ENCODE data around the gene PTPN22. TPM values are rescaled to one million over a fixed set of nuclear protein-coding genes. Genes with fewer than 3 reads are reported as not detected.

Gene PTPN22
- polyA plus RNA-seq, 1 donor (not counting 4 experiments of a cell fraction or from before 2014, with no cell fraction given), result 0.39 TPM

- H3K9me1 ChIP-seq (ENCODE audit: control insufficient read depth, extremely low read depth, insufficient read depth, low read length), result no peaks in the 10 kb centered on the region
- no peak overlapping the region for H3K9ac ChIP-seq (ENCODE audit: control insufficient read depth, extremely low read depth, insufficient read depth, low read length)
- FAIRE-seq (peak; percentile 68), DNase-seq (ENCODE audit: low read depth, low spot score) (peak; percentile 33)
- H3K4me3 ChIP-seq (ENCODE audit: control insufficient read depth in 2 of 3, extremely low read depth in 1 of 3, insufficient read depth in 2 of 3, low read depth in 1 of 3, low read length in 3 of 3), result no peak overlapping the region
- no peaks in the 10 kb centered on the region for H4K20me1 ChIP-seq (ENCODE audit: control insufficient read depth, extremely low read depth, insufficient read depth, low read length)
- peak overlapping the region; percentile 30 for H3K4me2 ChIP-seq (ENCODE audit: control insufficient read depth, extremely low read depth, insufficient read depth, low read depth, low read length)
- H3K27ac ChIP-seq (ENCODE audit: control insufficient read depth, insufficient read depth, low read length), result peak overlapping the region; percentile 42
- no peaks in the 10 kb centered on the region for H3K9me3 ChIP-seq (ENCODE audit: control insufficient read depth, low read depth, low read length)
- dilution Hi-C loops (cut with MboI; ENCODE audit: extremely low pct_ligation_motif_present, low sequenced_read_pairs), result no loop called here
- H2AFZ ChIP-seq (ENCODE audit: control insufficient read depth, low read length), result peak overlapping the region; percentile 54
- H3K36me3 ChIP-seq (ENCODE audit: control insufficient read depth in 2 of 2, extremely low read depth in 1 of 2, insufficient read depth in 2 of 2, low read length in 2 of 2), result no peaks in the 10 kb centered on the region
- no peaks in the 10 kb centered on the region for H3K79me2 ChIP-seq (ENCODE audit: control insufficient read depth, insufficient read depth, low read length)
- H3K27me3 ChIP-seq (ENCODE audit: control insufficient read depth, extremely low read depth, insufficient read depth, low read length), result no peaks in the 10 kb centered on the region
- TF ChIP-seq EZH2 (IDR thresholded peaks at IDR 0.05; ENCODE audit: low read length), result no peak
- H3K4me1 ChIP-seq (ENCODE audit: control insufficient read depth, extremely low read depth, insufficient read depth, low read length), result peaks cover 43% of the 10 kb centered on the region
Observed at GRCh38 chr1:113868387-113869083, 3.0 kb downstream of the PTPN22 start.

- no peak for TF ChIP-seq EZH2 (IDR thresholded peaks at IDR 0.05; ENCODE audit: low read length)
- TF ChIP-seq CTCF (optimal IDR thresholded peaks at IDR 0.05 in 1 of 3, IDR thresholded peaks at IDR 0.05 in 1 of 3, conservative IDR thresholded peaks at IDR 0.05 in 1 of 3; ENCODE audit: extremely low read depth in 1 of 3, insufficient read depth in 2 of 3, low read length in 3 of 3), result no peak
- H3K4me3 ChIP-seq (ENCODE audit: control insufficient read depth in 2 of 3, extremely low read depth in 1 of 3, insufficient read depth in 2 of 3, low read depth in 1 of 3, low read length in 3 of 3), result no peak overlapping the region
- DNase-seq (ENCODE audit: low read depth, low spot score), result no peak
Observed at GRCh38 chr1:113861641-113862040, 9.9 kb downstream of the PTPN22 start.

More at GRCh38 chr1:113861641-113862040, 9.9 kb downstream of the PTPN22 start:
- H3K9ac ChIP-seq (ENCODE audit: control insufficient read depth, extremely low read depth, insufficient read depth, low read length), result no peak overlapping the region
- no peaks in the 10 kb centered on the region for H3K9me1 ChIP-seq (ENCODE audit: control insufficient read depth, extremely low read depth, insufficient read depth, low read length)
- H4K20me1 ChIP-seq (ENCODE audit: control insufficient read depth, extremely low read depth, insufficient read depth, low read length), result no peaks in the 10 kb centered on the region
- H3K36me3 ChIP-seq (ENCODE audit: control insufficient read depth in 2 of 2, extremely low read depth in 1 of 2, insufficient read depth in 2 of 2, low read length in 2 of 2), result no peaks in the 10 kb centered on the region
- no peak overlapping the region for H2AFZ ChIP-seq (ENCODE audit: control insufficient read depth, low read length)
- H3K27me3 ChIP-seq (ENCODE audit: control insufficient read depth, extremely low read depth, insufficient read depth, low read length), result no peaks in the 10 kb centered on the region
- H3K4me1 ChIP-seq (ENCODE audit: control insufficient read depth, extremely low read depth, insufficient read depth, low read length), result peaks cover 24% of the 10 kb centered on the region
- H3K27ac ChIP-seq (ENCODE audit: control insufficient read depth, insufficient read depth, low read length), result no peak overlapping the region
- no peak overlapping the region for H3K4me2 ChIP-seq (ENCODE audit: control insufficient read depth, extremely low read depth, insufficient read depth, low read depth, low read length)
- H3K79me2 ChIP-seq (ENCODE audit: control insufficient read depth, insufficient read depth, low read length), result no peaks in the 10 kb centered on the region
- no peaks in the 10 kb centered on the region for H3K9me3 ChIP-seq (ENCODE audit: control insufficient read depth, low read depth, low read length)
- dilution Hi-C loops (cut with MboI; ENCODE audit: extremely low pct_ligation_motif_present, low sequenced_read_pairs), result no loop called here
- FAIRE-seq, result no peak
